ENCODE measurements around the gene TRIM5.
"Not testable (repeated sequence)": the region's sequence is repeated elsewhere in the genome, so short reads cannot be mapped to it uniquely, and the experiment has no call there.

Gene TRIM5, protein sequence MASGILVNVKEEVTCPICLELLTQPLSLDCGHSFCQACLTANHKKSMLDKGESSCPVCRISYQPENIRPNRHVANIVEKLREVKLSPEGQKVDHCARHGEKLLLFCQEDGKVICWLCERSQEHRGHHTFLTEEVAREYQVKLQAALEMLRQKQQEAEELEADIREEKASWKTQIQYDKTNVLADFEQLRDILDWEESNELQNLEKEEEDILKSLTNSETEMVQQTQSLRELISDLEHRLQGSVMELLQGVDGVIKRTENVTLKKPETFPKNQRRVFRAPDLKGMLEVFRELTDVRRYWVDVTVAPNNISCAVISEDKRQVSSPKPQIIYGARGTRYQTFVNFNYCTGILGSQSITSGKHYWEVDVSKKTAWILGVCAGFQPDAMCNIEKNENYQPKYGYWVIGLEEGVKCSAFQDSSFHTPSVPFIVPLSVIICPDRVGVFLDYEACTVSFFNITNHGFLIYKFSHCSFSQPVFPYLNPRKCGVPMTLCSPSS

DNA sequence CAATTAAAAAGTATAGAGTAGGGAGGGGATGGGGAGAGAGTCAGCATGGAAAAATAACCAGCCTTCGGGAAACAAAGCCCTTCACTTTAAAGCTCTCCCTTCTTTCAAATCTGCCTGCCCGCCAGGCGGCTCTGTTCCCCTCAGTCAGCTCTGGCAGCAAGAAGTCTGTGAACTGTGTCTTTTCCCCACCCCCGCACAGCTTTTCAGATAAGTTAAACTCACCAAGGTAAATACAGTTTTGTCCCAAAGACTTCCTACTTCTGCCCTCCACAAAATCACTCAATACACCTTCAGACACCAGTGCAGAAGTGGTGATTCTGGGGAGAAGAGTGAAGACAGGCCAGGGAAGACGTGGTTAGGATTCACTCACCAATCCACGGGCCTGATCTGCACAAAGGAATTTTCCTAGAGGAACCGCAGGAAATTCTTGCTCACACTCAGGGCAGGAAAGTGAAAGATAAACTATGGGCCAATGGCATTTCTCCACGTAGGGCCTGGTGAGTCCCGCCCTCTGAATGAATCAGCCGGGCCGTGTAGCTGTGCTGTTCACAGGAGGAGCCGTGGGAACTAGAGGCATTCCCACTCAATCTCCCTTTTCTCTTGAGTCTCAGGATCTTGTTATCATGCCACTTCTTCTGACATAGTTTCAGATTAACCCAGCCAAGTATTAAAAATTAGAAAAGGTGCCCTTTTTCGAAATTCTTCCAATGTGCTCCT lies at the start of gene TRIM5:
Gene TRIM5 (minus strand): TSS at position 429 of the 717 bp plus-strand sequence. CDS start 4,897 bp downstream, outside the sequence.
- peak; percentile 87 for DNase-seq (ENCODE audit: low read depth, low spot score)

DNA sequence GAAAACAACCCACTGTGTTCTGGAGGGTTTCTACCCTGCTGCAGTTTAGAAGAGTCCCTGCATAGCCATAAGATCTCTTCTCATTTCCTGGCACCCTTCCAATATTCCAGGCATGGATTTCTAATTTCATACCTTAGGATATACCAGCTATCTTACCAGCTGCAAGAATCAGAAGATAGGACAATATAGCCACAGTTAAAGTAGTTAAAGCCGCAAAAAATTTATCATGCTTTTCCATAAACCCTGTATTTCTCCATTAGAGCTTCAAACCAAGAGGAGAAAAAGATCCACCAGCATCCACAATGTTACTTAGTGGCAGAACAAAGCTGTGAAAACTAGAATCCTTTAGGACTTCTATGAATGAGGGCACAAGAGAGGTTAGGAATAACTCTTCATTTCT lies 42.8 kb upstream of the TRIM5 start:
- no peak for DNase-seq (ENCODE audit: low read depth, low spot score)

DNA sequence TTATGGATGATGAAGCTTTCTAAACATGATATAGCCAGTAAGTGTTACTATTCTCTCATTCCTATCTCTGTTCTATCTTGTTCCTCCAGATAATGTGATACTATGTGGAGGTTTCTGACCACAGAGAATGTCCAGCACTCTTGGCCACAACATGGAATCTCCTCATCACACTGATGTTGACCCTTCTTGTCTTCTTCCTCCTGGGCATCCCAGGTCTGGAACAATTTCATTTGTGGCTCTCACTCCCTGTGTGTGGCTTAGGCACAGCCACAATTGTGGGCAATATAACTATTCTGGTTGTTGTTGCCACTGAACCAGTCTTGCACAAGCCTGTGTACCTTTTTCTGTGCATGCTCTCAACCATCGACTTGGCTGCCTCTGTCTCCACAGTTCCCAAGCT lies 41.5 kb upstream of the TRIM5 start:
- DNase-seq (ENCODE audit: low read depth, low spot score) = no peak

DNA sequence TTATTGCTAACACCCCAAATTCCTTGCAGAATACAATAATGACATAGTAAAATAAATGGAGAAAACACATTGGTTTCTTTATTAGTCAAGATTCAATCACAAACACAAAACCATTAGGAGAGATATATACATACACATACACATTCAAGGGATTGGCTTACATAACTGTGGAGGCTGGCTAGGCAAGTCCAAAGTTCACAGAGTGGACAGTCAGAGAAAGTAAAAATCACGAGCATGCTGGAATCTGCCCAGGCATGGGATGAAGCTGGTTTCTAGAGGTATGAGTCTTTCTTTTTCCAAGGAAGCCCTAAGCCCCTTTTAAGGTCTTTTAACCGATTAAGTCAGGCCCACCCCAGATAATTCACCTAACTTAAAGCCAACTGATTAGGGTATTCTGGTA lies 37.7 kb upstream of the TRIM5 start:
- DNase-seq (ENCODE audit: low read depth, low spot score) = no peak

DNA sequence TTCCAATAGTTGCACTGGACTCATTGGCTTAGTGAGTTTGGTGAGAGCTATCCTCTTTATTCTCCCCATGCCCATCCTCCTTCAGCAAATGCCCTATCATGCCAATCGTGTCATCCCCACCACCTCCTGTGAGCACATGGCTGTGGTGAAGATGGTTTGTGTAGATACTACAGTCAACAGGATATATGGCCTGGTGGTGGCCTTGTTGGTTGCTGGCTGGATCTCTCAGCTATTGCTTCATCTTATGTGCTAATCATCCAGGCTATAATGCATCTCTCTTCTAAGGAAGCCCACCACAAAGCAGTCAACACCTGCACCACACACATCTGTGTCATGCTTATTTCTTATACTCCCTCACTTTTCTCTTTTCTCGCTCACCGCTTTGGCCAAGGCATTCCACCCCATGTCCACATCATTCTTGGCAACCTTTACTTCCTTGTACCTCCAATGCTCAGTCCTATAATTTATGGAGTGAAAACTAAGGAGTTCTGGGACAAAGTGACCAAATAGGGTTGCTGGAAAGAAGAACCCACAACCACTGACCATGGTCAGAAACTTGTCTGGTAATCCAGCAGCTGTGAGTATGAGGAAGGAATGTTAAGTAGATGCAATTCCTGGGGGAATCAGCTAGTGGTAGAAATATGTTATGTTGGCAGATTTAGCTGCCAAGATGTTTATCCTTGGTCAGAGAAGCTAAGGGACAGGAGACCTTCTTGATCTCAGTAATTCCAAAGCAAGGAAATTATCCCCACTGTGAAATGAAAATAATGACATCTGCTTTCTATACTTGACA lies 35.0 kb upstream of the TRIM5 start:
- no peak for DNase-seq (ENCODE audit: low read depth, low spot score)

DNA sequence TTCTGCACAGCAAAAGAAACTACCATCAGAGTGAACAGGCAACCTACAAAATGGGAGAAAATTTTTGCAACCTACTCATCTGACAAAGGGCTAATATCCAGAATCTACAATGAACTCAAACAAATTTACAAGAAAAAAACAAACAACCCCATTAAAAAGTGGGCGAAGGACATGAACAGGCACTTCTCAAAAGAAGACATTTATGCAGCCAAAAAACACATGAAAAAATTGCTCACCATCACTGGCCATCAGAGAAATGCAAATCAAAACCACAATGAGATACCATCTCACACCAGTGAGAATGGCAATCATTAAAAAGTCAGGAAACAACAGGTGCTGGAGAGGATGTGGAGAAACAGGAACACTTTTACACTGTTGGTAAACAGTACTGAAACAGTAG lies 31.6 kb upstream of the TRIM5 start:
- not testable (repeated sequence) for DNase-seq (ENCODE audit: low read depth, low spot score)

DNA sequence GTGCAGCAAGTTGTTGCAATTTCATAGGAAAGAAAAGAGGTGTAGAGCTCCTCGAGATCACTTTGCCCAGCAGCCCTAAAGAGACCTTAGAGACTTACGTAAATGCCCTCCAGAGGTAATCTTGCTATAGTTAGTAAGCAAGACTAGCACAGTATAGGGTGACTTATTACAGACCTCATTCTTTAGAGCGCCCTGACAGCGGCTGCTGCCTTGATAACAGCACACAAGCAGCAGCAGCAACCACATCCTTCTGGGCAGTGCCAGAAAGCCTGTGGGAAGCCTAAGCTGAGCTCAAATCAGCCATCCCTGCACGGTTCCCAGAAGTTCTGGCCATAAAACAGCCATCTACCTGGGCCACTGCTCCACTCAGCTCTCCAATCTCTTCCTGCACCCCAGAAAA lies 28.8 kb upstream of the TRIM5 start:
- no peak for DNase-seq (ENCODE audit: low read depth, low spot score)

DNA sequence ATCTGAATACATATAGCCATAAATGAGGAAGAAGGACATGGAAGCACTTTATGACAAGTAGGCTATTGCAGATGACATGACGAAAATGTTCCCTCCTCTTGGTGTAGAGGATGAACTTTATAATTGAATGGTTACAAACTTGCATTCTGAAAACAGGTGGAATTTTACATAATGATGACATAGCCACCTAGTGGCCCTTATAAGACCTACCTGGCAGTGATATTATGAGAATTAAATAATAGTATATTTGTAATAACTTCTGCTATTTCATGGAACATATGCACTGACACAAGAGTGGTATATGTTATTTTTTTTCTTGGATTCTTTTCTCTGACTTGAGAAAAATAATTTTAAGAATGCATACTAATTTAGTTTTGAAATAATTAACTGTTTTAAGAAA lies 27.6 kb upstream of the TRIM5 start:
- no peak for DNase-seq (ENCODE audit: low read depth, low spot score)

DNA sequence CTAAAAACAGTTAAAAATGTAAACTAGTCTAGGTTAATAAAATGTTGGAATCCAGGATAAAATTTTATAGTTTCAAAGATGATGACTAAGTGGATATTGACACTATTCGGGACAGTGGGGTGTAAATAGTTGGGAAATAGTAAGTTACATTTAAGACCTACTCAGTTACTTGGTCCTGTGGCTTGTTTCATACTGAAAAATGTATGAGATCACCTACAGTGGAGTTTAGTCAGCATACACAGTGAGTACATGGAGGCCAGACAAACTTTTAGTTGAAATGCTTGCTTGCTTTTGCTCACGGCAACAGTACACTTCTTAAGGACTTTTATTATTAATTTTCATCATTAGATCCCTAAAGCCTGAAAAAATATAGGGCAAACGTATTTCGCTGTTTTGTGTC lies 20.8 kb upstream of the TRIM5 start:
- DNase-seq (ENCODE audit: low read depth, low spot score) = no peak

DNA sequence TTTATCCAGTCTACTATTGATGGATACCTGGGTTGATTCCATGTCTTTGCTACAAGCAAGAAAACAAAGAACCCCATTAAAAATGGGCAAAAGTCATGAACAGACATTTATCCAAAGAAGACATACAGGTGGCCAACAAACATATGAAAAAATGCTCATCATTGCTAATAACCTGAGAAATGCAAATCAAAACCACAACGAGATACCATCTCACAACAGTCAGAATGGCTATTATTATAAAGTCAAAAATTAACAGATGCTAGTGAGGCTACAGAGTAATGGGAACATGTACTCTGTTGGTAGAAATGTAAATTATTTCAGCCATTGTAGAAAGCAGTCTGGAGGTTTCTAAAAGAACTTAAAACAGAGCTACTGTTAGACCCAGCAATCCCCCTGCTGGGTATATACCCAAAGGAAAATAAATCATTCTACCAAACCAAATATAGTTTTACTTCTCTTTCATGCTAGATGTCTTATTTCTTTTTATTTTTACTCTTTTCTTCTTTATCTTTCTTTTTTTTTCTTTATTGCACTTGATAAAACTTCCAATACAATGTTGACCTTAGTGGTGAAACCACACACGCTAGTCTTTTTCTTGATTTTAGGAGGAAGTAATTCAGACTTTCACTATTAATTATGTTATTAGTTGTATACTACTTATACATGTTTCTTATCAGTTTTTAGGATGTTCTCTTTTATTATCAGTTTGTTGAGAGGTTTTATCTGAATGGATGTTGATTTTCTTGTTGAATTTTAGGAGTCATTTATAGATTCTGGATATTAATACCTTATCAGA lies 19.1 kb upstream of the TRIM5 start:
- no peak for DNase-seq (ENCODE audit: low read depth, low spot score)

DNA sequence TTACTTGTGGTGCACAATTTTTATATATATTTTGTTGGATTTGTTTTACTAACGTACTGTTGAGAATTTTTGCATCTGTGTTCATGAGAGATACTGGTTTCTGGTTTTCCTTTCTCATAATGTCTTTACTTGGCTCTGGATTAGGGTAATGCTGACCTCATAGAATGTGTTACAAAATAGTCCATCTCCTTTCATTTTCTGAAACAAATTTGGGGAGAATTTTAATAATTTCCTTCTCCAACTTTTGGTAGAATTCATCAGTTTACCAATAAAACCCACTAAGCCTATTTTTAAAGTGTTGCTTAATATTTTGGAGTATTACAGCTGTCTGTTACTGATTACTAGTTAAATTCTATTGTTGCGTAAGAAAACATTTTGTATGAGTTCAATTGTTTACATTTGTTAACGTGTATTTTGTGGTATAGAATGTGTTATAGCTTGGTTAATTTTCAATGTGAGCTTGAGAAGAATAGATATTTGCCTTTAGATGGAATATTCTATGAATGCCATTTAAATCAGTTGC lies 16.2 kb upstream of the TRIM5 start:
- DNase-seq (ENCODE audit: low read depth, low spot score) = no peak

DNA sequence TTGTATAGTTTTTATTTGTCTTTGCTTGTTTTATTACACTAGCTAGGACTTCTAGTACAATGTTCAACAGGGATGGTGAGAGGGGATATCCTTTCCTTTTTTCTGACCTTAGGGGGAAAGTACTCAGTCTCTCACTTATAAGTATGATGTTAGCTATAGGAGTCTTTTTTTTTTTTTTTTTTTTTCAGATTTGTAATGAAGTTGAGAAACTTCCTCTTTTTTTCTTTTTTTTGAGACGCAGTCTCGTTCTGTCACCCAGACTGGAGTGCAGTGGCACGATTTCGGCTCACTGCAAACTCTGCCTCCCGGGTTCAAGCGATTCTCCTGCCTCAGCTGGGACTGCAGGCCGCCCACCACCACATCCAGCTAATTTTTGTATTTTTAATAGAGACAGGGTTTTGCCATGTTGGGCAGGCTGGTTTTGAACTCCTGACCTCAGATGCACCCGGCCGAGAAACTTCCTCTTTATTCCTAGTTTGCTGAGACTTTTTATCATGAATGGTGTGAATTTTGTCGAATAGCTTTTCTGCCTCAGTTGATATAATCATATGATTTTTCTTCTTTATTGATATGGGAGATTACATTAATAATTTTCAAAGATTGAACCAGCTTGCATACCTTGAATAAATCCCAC lies 15.7 kb upstream of the TRIM5 start:
- no peak for DNase-seq (ENCODE audit: low read depth, low spot score)

DNA sequence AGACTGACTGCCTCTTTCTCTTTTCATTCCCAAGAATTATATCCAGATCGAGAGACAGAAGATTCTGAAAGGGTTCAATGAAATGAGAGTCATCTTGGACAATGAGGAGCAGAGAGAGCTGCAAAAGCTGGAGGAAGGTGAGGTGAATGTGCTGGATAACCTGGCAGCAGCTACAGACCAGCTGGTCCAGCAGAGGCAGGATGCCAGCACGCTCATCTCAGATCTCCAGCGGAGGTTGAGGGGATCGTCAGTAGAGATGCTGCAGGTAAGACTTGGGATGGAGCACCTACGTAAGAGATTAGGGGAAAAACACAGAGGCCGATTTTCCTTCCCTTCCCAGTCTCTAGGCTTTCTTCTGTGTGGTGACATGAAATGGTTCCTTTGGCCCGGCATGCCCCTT lies 13.4 kb upstream of the TRIM5 start:
- DNase-seq (ENCODE audit: low read depth, low spot score) = no peak

DNA sequence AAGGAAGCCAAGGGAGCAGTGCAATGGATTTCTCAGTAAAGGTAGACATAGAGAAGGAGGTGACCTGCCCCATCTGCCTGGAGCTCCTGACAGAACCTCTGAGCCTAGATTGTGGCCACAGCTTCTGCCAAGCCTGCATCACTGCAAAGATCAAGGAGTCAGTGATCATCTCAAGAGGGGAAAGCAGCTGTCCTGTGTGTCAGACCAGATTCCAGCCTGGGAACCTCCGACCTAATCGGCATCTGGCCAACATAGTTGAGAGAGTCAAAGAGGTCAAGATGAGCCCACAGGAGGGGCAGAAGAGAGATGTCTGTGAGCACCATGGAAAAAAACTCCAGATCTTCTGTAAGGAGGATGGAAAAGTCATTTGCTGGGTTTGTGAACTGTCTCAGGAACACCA lies 11.3 kb upstream of the TRIM5 start:
- no peak for DNase-seq (ENCODE audit: low read depth, low spot score)

DNA sequence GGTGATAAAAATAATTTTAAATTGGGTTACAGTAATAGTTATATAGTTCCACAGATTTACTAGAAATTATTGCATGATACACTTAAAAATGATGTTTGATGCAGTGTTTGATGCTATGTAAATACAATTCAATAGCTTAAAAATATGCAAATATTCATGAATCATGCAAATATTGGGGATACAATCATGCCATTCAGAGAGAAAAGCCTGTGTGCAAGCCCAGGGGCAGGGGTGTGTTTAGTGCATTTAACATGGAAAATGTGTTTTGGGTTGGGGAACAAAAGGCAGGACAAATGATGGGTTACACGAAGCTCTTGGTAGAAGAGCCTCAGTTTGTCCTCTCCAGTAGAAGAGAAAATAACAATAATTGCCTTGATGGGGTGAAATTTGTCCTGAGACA lies 10.7 kb upstream of the TRIM5 start:
- DNase-seq (ENCODE audit: low read depth, low spot score) = no peak

DNA sequence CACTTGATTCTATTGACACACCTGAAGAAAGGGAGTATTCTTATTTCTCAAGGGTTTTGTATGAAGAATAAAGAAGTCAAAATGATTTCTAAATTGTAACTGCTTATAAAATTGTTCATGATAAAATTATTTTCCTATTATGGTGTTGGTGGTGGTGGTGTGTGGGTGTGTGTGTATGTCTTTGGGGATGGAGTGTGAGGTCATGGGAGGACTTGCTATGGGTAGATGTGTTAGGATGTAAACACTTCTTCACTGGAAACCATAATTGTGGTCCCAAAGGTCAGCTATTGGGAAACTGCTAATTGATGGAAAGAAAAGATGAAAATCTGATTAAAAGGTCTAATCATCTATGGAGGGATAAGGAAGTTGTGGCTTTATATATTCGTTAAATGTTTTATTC lies 9.8 kb upstream of the TRIM5 start:
- no peak for DNase-seq (ENCODE audit: low read depth, low spot score)

DNA sequence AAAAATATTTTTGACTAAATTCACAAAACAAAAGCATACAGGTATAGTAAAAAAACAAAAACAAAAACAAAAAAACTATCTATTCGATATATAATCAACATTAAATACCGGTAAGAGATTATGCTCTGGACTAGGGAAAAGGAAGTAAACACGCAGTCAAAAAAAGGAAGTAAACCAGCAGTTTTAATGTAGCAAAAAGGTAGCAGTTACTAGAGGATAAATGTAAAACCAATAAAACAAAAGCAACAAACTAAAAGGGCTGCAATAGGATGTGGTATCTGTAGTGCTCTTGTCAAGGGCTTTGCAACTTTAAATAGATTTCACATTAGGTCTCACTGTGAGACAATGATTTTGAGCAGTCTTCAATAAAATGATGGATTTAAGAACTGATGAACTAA lies 7.1 kb upstream of the TRIM5 start:
- DNase-seq (ENCODE audit: low read depth, low spot score) = no peak

DNA sequence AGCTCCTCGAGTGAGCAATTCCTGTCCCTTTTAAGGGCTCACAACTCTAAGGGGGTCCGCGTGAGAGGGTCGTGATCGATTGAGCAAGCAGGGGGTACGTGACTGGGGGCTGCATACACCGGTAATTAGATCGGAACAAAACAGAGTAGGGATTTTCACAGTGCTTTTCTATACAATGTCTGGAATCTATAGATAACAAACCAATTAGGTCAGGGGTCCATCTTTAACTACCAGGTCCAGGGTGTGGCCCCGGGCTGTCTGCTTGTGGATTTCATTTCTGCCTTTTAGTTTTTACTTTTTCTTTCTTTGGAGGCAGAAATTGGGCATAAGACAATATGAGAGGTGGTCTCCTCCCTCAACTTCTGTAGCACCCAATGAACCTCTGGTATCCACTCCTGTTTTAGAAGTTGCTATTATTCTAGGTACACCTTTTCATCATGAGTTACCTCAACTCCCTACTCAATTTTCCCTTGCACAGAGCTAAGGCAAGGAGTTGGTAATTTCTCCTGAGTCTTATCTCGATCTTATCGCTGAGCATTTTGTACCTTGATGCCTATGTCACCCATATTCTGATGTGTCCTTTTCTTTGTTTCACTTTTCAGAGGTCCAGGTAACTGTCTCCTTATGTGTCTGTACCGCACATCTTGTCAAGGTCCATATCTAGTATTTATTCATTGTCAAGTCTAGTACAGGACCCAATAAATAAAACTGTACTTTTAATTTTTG lies 6.5 kb upstream of the TRIM5 start:
- DNase-seq (ENCODE audit: low read depth, low spot score) = not testable (repeated sequence)

DNA sequence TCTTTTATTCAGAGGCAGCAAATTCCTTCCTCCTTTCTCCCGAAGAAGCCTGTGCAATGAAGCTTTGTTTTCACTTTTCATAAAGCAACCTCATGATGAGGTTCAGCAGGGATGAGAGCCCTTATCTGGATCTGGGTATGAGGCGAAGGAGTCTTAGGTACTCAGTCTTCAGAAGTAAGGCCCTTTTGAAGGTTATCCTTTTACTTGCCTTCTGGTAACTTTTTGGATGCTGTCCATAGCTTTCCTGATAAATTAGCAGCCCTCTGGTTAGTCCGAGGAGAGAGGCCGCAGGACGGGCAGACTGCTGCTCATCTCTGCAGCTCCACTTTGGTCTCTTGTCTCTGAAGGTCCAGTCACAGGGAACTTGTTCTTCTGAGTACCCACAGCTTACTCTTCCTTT lies 5.9 kb upstream of the TRIM5 start:
- DNase-seq (ENCODE audit: low read depth, low spot score) = no peak

DNA sequence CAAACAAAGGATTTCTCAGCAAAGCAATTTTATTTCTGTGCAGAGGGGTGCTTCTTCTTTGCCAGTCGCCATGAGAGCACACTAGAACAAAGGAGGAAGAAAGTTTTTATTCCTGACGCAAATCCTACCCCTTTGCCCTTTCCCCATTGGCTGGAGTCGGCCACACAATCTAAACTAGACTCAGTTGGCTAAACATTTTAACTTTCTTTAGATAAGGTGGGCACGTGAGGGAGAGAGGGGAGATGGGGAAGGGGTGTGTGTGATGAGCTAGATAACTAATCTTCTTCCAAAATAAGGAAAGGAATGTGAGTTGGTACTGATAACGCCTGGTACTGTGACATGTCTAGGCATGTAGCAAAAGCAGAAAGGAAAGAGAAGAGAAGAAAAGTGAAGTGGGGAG lies 5.3 kb upstream of the TRIM5 start:
- no peak for DNase-seq (ENCODE audit: low read depth, low spot score)

All from brain pericyte (primary cell).